ENCODE data around the gene BCAM.

- TF ChIP-seq, protein P1, sequence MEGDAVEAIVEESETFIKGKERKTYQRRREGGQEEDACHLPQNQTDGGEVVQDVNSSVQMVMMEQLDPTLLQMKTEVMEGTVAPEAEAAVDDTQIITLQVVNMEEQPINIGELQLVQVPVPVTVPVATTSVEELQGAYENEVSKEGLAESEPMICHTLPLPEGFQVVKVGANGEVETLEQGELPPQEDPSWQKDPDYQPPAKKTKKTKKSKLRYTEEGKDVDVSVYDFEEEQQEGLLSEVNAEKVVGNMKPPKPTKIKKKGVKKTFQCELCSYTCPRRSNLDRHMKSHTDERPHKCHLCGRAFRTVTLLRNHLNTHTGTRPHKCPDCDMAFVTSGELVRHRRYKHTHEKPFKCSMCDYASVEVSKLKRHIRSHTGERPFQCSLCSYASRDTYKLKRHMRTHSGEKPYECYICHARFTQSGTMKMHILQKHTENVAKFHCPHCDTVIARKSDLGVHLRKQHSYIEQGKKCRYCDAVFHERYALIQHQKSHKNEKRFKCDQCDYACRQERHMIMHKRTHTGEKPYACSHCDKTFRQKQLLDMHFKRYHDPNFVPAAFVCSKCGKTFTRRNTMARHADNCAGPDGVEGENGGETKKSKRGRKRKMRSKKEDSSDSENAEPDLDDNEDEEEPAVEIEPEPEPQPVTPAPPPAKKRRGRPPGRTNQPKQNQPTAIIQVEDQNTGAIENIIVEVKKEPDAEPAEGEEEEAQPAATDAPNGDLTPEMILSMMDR (IDR thresholded peaks at IDR 0.05 in 2 of 3, conservative IDR thresholded peaks at IDR 0.05 in 1 of 3; ENCODE audit: control insufficient read depth in 2 of 3, extremely low read depth in 1 of 3, insufficient read depth in 1 of 3, low read depth in 3 of 3, low read length in 3 of 3), result no peak
- TF ChIP-seq, protein P2, sequence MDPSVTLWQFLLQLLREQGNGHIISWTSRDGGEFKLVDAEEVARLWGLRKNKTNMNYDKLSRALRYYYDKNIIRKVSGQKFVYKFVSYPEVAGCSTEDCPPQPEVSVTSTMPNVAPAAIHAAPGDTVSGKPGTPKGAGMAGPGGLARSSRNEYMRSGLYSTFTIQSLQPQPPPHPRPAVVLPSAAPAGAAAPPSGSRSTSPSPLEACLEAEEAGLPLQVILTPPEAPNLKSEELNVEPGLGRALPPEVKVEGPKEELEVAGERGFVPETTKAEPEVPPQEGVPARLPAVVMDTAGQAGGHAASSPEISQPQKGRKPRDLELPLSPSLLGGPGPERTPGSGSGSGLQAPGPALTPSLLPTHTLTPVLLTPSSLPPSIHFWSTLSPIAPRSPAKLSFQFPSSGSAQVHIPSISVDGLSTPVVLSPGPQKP (IDR thresholded peaks at IDR 0.05; ENCODE audit: low read depth, low read length), result no peak
These were observed 29.8 kb upstream of the BCAM start for GRCh38 chr19:44779150-44779549.
